Right lobe of liver (tissue), 6 donors: ENCODE measurements around the gene ZFP62. TPM values are rescaled to one million over a fixed set of nuclear protein-coding genes. Genes with fewer than 3 reads are reported as not detected.

ENCODE experiments used
- ATAC-seq, 4 donors: fragments of 200-7000 bp; cut with Tn5 transposase; one replicate each; pipeline ENCODE4 v1.9.1; 2020; ENCODE audit warnings: mild to moderate bottlenecking in 4 of 4, moderate library complexity in 4 of 4
- DNase-seq, 3 donors: peaks; one replicate each; pipeline ENCODE4 v3.0.0-alpha.2; 2020
- H3K27ac ChIP-seq, 3 donors: fragments of 200-600 bp; one replicate each; pipeline ENCODE4 v1.8.0; 2022
- H3K27me3 ChIP-seq, 2 donors: fragments of 200-600 bp; one replicate each; pipeline ENCODE4 v1.8.0; 2022
- H3K36me3 ChIP-seq, 4 donors: fragments of 200-600 bp; sonication (generic) in 1 of 4; one replicate each; pipeline versions ENCODE4 v1.5.1 to v1.8.0; 2017 to 2022; ENCODE audit warnings: control low read depth in 1 of 4
- H3K4me1 ChIP-seq, 4 donors: fragments of 200-600 bp; sonication (generic) in 1 of 4; one replicate each; pipeline versions ENCODE4 v1.5.1 to v1.8.0; 2017 to 2022; ENCODE audit warnings: control low read depth in 1 of 4
- H3K4me3 ChIP-seq, 3 donors: fragments of 200-600 bp; one replicate each; pipeline ENCODE4 v1.8.0; 2022
- H3K9me3 ChIP-seq, 4 donors: fragments of 200-600 bp; sonication (generic) in 1 of 4; one replicate each; pipeline versions ENCODE4 v1.5.1 to v1.8.0; 2017 to 2022; ENCODE audit warnings: control low read depth in 1 of 4
- CTCF ChIP-seq, 4 donors: fragments of 200-600 bp in 3 of 4; fragments of 450-650 bp in 1 of 4; IDR thresholded peaks; one replicate each; pipeline versions ENCODE4 v1.5.1 to v1.8.0; 2016 to 2022; ENCODE audit warnings: antibody characterized with exemption in 4 of 4, mild to moderate bottlenecking in 2 of 4
- POLR2A ChIP-seq: fragments of 450-650 bp; IDR thresholded peaks from one replicate; pipeline ENCODE4 v1.6.1; 2017; ENCODE audit warnings: antibody characterized with exemption, mild to moderate bottlenecking
- WGBS: methylation state at CpG from one replicate; pipeline ENCODE4 v1.1.6; 2018; ENCODE audit warnings: low coverage, low lambda C conversion rate; ENCODE audit not compliant: insufficient coverage; ENCODE audit errors: missing lambda C conversion rate; 5-methylcytosine and 5-hydroxymethylcytosine counted together
- intact Hi-C, 2 donors: fragments of 100-400 bp; cut with DNase I; formaldehyde crosslinking; loops; one replicate each; pipeline versions ENCODE4 v1.11.2 to v1.14.1; 2022
- total RNA-seq, 6 experiments: library from RNA; depleted of rRNA in 2 of 6; stranded (reverse); fragments of >200 nt in 2 of 6; fragmentation: NEBNext Ultra II Directional in 3 of 6; extraction: Animal tissue kit (Norgen Biotek cat#: 25700) in 3 of 6; gene quantifications; one replicate each; pipeline versions ENCODE4 v1.1.0 to v1.2.4, GENCODE V29; 2016 to 2023
- donor health status: DM: no; HTN: yes; CAD: no.
- donor health status: DM: no; HTN: no; CAD: no.
- donor health status: DM: no; HTN: no; CAD: no.
- donor health status: DM: no; HTN: yes; CAD: no.
- donor health status: DM: no; HTN: yes; CAD: no.

The ZFP62 gene
- total RNA-seq, 6 experiments from 2014 or later: 3.6 to 9.0 (median 6.0) TPM

- 17% methylated on average over 18 of the region's 41 CpGs for WGBS
- ATAC-seq (peak; percentile 17 to 44 (median 38)), DNase-seq (peak; percentile 74 to 86 (median 84))
- peak in 1 of 4 donors; percentile 6 for TF ChIP-seq CTCF (IDR thresholded peaks at IDR 0.05)
- TF ChIP-seq POLR2A: peak; percentile 57
- Histone ChIP-seq H3K27ac (peak overlapping the region; percentile 78 to 98 (median 93)), H3K9me3 (no peaks in the 10 kb centered on the region), H3K4me1 (peaks cover 0 to 84% (median 34%) of the 10 kb centered on the region in 4 donors), H3K27me3 (no peaks in the 10 kb centered on the region), H3K36me3 (peaks cover 0 to 11% (median 0%) of the 10 kb centered on the region in 4 donors), H3K4me3 (peak overlapping the region; percentile 48 to 100 (median 99))
- intact Hi-C loops: no loop called here
These were observed 57.6 kb downstream of the ZFP62 start for GRCh38 chr5:180803181-180804128.

GRCh38 chr5:180802325-180803180 lies 58.5 kb downstream of the ZFP62 start, which contains the start of gene MGAT1:
Gene MGAT1 (minus strand): TSS chr5:180802806. CDS start chr5:180792971, 9,835 bp downstream.
- H3K4me1 ChIP-seq: peaks cover 0 to 87% (median 34%) of the 10 kb centered on the region in 4 donors
- peak; percentile 91 to 93 (median 91) for DNase-seq
- peak within 1 kb of the TSS; percentile 89 to 98 (median 93) for H3K27ac ChIP-seq
- 2% methylated on average over 9 of the region's 87 CpGs for WGBS
- intact Hi-C loops: no loop called here
- ATAC-seq: peak; percentile 76 to 89 (median 84)
- H3K36me3 ChIP-seq: peaks cover 0 to 11% (median 0%) of the 10 kb centered on the region in 4 donors
- H3K4me3 ChIP-seq: peak within 1 kb of the TSS; percentile 99 to 100 (median 99)
- H3K27me3 ChIP-seq: no peaks in the 10 kb centered on the region
- TF ChIP-seq POLR2A (peak; percentile 92), CTCF (IDR thresholded peaks at IDR 0.05) (no peak)
- no peaks in the 10 kb centered on the region for H3K9me3 ChIP-seq

- WGBS: 22% methylated on average over 15 of the region's 15 CpGs
- no peaks in the 10 kb centered on the region for H3K27me3 ChIP-seq
- intact Hi-C loops: no loop called here
- H3K4me3 ChIP-seq: peak overlapping the region; percentile 99 to 100 (median 99)
- peaks cover 0 to 11% (median 0%) of the 10 kb centered on the region in 4 donors for H3K36me3 ChIP-seq
- peaks cover 0 to 83% (median 32%) of the 10 kb centered on the region in 4 donors for H3K4me1 ChIP-seq
- no peak for DNase-seq
- no peak for TF ChIP-seq POLR2A
- no peak for TF ChIP-seq CTCF (IDR thresholded peaks at IDR 0.05)
- peak overlapping the region; percentile 89 to 98 (median 93) for H3K27ac ChIP-seq
- ATAC-seq: peak; percentile 2 to 7 (median 5)
- H3K9me3 ChIP-seq: no peaks in the 10 kb centered on the region
These were observed 59.3 kb downstream of the ZFP62 start for GRCh38 chr5:180801596-180802324.
